Activated naive CD4-positive, alpha-beta T cell treated with anti-CD3 and anti-CD28 coated beads for 36 hours (primary cell): Measurements from ENCODE around the gene EGR2. TPM values are rescaled to one million over a fixed set of nuclear protein-coding genes. Genes with fewer than 3 reads are reported as not detected.
A peak's percentile ranks its signal among the peaks of the same experiment; 100 is the strongest.
"Not testable (repeated sequence)": the region's sequence is repeated elsewhere in the genome, so short reads cannot be mapped to it uniquely, and the experiment has no call there.

Source experiments
- CTCF ChIA-PET: fragments of 350-600 bp; sonication (Branson Sonifier 250); formaldehyde crosslinking; loops from one replicate; lab custom pipeline; 2021; ENCODE audit warnings: antibody characterized with exemption; lab: Charles Lee
- DNase-seq: peaks from one replicate; pipeline ENCODE4 v3.0.0-alpha.2; 2020
- H3K27ac Mint-ChIP-seq: one replicate; pipeline ENCODE4 v1.8.0; 2021; ENCODE audit warnings: mild to moderate bottlenecking, mixed read lengths
- H3K27me3 Mint-ChIP-seq: one replicate; pipeline ENCODE4 v1.8.0; 2021; ENCODE audit warnings: low read depth, mixed read lengths
- H3K36me3 Mint-ChIP-seq: one replicate; pipeline ENCODE4 v1.8.0; 2021; ENCODE audit warnings: low read depth, mixed read lengths
- H3K4me1 Mint-ChIP-seq: one replicate; pipeline ENCODE4 v1.8.0; 2021; ENCODE audit warnings: low read depth, mixed read lengths
- H3K4me3 Mint-ChIP-seq: one replicate; pipeline ENCODE4 v1.8.0; 2021; ENCODE audit warnings: mild to moderate bottlenecking, moderate library complexity, mixed read lengths
- H3K9me3 Mint-ChIP-seq: one replicate; pipeline ENCODE4 v1.8.0; 2021; ENCODE audit warnings: mixed read lengths
- intact Hi-C: fragments of 100-400 bp; cut with micrococcal nuclease; formaldehyde crosslinking; loops from one replicate; pipeline ENCODE4 v1.15.1; 2023
- total RNA-seq, 2 experiments: library from RNA; stranded (reverse); gene quantifications; one replicate each; pipeline ENCODE4 v1.2.3, GENCODE V29; 2021

Gene EGR2
- total RNA-seq, 2 experiments from 2014 or later: 18.5 to 21.4 TPM

GRCh38 chr10:62790019-62790555, 26.1 kb downstream of the EGR2 start:
- Mint-ChIP-seq H3K36me3 (peaks cover 3% of the 10 kb centered on the region), H3K27me3 (peaks cover 8% of the 10 kb centered on the region), H3K4me1 (no peaks in the 10 kb centered on the region), H3K27ac (no peak overlapping the region), H3K4me3 (no peak overlapping the region), H3K9me3 (peaks cover 7% of the 10 kb centered on the region)
- DNase-seq: no peak
- CTCF ChIA-PET: no interaction called here
- intact Hi-C loops: no loop called here

DNA sequence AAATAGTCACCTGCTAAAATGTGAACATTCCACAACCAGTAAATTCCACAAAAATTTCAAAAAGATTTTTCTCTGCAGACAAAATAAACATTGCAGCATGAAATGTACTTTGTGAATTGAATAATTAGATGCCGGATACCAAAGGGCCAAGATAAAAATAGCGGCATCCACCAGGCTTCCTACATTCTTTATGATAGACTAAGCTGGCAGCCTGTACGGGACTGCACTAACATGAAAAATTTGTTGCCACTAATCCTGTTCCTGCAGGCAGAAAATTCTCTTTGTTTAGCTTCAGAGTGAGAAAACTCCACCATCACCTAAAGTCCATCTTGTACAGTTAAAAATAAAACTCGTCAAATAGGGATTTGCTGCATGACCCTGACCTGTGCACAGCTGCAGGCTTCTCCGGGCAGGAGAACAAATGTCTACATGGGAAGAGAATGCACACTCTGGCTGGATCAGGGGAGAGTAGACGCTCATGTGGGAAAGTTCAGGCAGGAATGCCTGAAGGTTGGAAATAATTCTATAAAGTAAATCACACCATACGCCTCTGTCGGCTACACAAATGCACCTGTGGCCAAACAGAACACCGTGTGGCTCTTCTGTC, 27.2 kb downstream of the EGR2 start:
- Mint-ChIP-seq H3K36me3 (peaks cover 9% of the 10 kb centered on the region), H3K9me3 (peaks cover 12% of the 10 kb centered on the region), H3K27ac (no peak overlapping the region), H3K4me3 (no peak overlapping the region), H3K4me1 (no peaks in the 10 kb centered on the region), H3K27me3 (peaks cover 8% of the 10 kb centered on the region)
- CTCF ChIA-PET: no interaction called here
- intact Hi-C loops: no loop called here
- DNase-seq: no peak

DNA sequence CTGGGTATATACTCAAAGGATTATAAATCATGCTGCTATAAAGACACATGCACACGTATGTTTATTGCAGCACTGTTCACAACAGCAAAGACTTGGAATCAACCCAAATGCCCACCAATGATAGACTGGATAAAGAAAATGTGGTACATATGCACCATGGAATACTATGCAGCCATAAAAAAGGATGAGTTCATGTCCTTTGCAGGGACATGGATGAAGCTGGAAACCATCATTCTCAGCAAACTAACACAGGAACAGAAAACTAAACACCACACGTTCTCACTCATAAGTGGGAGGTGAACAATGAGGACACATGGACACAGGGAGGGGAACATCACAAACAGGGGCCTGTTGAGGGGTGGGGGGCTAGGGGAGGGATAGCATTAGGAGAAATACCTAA, 27.9 kb downstream of the EGR2 start:
- H3K4me3 Mint-ChIP-seq, intact Hi-C loops, H3K27ac Mint-ChIP-seq, DNase-seq, H3K36me3 Mint-ChIP-seq, H3K27me3 Mint-ChIP-seq, CTCF ChIA-PET, H3K4me1 Mint-ChIP-seq: not testable (repeated sequence)
- H3K9me3 Mint-ChIP-seq: peaks cover 15% of the 10 kb centered on the region

- H3K4me3 Mint-ChIP-seq: not testable (repeated sequence)
Measured at GRCh38 chr10:62784537-62784936, 31.6 kb downstream of the EGR2 start.

DNA sequence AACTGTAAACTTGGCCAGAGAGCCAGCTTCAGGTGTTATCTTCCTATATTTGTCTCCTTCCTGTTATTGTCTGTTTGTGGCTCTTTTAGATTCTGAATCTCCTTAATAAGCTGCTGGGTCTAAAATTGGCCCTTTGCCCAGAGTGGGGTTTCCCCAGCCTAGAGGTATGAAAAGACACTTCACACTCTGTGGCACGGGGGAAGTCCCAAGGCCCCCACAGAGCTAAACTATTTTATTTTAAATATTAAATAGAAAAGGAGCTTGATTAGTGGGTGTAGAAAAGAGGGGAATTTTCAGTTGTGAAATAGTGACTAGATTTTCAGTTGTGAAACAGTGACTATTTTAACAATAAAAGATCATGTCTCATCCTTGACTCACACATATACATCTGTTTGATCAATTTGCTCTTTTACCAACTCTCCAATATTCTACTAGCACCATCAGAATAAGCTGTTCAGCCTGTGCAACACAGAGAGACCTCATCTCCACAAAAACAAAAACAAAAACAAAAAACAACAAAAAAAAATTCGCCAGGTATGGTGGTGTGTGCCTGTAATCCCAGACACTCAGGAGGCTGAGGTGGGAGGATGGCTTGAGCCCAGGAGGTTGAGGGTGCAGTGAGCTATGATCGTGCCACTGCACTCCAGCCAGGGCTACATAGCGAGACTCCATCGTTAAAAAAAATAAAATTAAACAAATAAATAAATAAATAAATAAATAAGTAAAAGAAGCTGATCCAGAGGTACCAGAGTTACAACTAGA, 36.5 kb downstream of the EGR2 start:
- H3K9me3 Mint-ChIP-seq: peaks cover 4% of the 10 kb centered on the region
- peaks cover 3% of the 10 kb centered on the region for H3K36me3 Mint-ChIP-seq
- CTCF ChIA-PET: interaction anchor here (0.6 to 2.5 kb wide), 15 partner anchors 10 to 407 kb away, joined by 3 to 19 read pairs (median 5); partner anchors contain the start of genes ADO and EGR2
- peak; percentile 94 for DNase-seq
- intact Hi-C loops: loop anchor here (1.0 kb wide), 8 partner anchors 24 to 142 kb away; partner anchors contain the start of genes ADO and EGR2
- H3K27ac Mint-ChIP-seq: peak overlapping the region; percentile 59
- no peak overlapping the region for H3K4me3 Mint-ChIP-seq
- H3K4me1 Mint-ChIP-seq: peaks cover 21% of the 10 kb centered on the region
- no peaks in the 10 kb centered on the region for H3K27me3 Mint-ChIP-seq

More at GRCh38 chr10:62784537-62784936, 31.6 kb downstream of the EGR2 start:
- intact Hi-C loops, H3K36me3 Mint-ChIP-seq, H3K27ac Mint-ChIP-seq, H3K27me3 Mint-ChIP-seq, DNase-seq, H3K4me1 Mint-ChIP-seq: not testable (repeated sequence)
- peaks cover 15% of the 10 kb centered on the region for H3K9me3 Mint-ChIP-seq
- CTCF ChIA-PET: interaction anchor here (0.7 kb wide), 1 partner anchor 35 kb away, joined by 3 read pairs; no protein-coding TSS in a partner anchor

DNA sequence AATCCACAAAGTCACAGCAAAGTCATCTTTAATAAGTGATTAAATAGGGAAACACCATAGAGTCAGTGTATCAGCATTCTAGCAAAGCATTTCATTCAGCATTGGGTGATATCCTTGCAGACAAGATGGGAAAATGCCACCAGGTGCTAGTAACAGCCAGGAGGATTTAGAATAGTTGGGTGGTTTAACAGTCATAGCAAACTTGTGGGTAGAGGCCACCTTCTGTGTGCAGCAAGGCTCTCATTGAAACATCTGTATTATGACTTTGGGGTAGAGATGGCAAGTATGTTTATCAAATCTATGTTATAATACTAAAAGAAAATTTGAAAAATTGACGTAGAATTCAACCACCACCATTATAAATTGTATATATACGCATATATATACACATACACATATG, 38.0 kb downstream of the EGR2 start:
- peak; percentile 44 for DNase-seq
- Mint-ChIP-seq H3K36me3 (no peaks in the 10 kb centered on the region), H3K27ac (no peak overlapping the region), H3K9me3 (no peaks in the 10 kb centered on the region), H3K27me3 (no peaks in the 10 kb centered on the region), H3K4me3 (no peak overlapping the region), H3K4me1 (peaks cover 21% of the 10 kb centered on the region)
- CTCF ChIA-PET: interaction anchor here (1.2 to 2.5 kb wide), 3 partner anchors 18 to 44 kb away, joined by 5 to 19 read pairs (median 7); partner anchors contain the start of gene EGR2
- intact Hi-C loops: no loop called here

GRCh38 chr10:62772186-62772974, 43.8 kb downstream of the EGR2 start:
- Mint-ChIP-seq H3K4me1 (peaks cover 13% of the 10 kb centered on the region), H3K9me3 (no peaks in the 10 kb centered on the region), H3K4me3 (no peak overlapping the region), H3K27me3 (no peaks in the 10 kb centered on the region), H3K36me3 (no peaks in the 10 kb centered on the region), H3K27ac (no peak overlapping the region)
- CTCF ChIA-PET: no interaction called here
- intact Hi-C loops: no loop called here
- DNase-seq: no peak

- intact Hi-C loops: no loop called here
- Mint-ChIP-seq H3K27ac (no peak overlapping the region), H3K9me3 (no peaks in the 10 kb centered on the region), H3K4me3 (no peak overlapping the region), H3K36me3 (no peaks in the 10 kb centered on the region), H3K27me3 (no peaks in the 10 kb centered on the region), H3K4me1 (peaks cover 13% of the 10 kb centered on the region)
- peak; percentile 13 for DNase-seq
- CTCF ChIA-PET: interaction anchor here (2.0 kb wide), 1 partner anchor 10 kb away, joined by 7 read pairs; no protein-coding TSS in a partner anchor
Measured at GRCh38 chr10:62769574-62770242, 46.5 kb downstream of the EGR2 start.

GRCh38 chr10:62766386-62766785, 49.8 kb downstream of the EGR2 start:
- Mint-ChIP-seq H3K4me3 (no peak overlapping the region), H3K27me3 (no peaks in the 10 kb centered on the region), H3K9me3 (no peaks in the 10 kb centered on the region), H3K36me3 (no peaks in the 10 kb centered on the region), H3K27ac (no peak overlapping the region), H3K4me1 (peaks cover 12% of the 10 kb centered on the region)
- intact Hi-C loops: no loop called here
- CTCF ChIA-PET: no interaction called here
- DNase-seq: no peak

- CTCF ChIA-PET: no interaction called here
- Mint-ChIP-seq H3K36me3 (no peaks in the 10 kb centered on the region), H3K4me3 (no peak overlapping the region), H3K9me3 (no peaks in the 10 kb centered on the region), H3K27me3 (no peaks in the 10 kb centered on the region), H3K27ac (no peak overlapping the region), H3K4me1 (peaks cover 17% of the 10 kb centered on the region)
- no peak for DNase-seq
- intact Hi-C loops: no loop called here
Measured at GRCh38 chr10:62765726-62766125, 50.4 kb downstream of the EGR2 start.

GRCh38 chr10:62764011-62764410, 52.2 kb downstream of the EGR2 start:
- Mint-ChIP-seq H3K27me3 (no peaks in the 10 kb centered on the region), H3K4me1 (peaks cover 11% of the 10 kb centered on the region), H3K27ac (no peak overlapping the region), H3K9me3 (no peaks in the 10 kb centered on the region), H3K36me3 (no peaks in the 10 kb centered on the region), H3K4me3 (no peak overlapping the region)
- CTCF ChIA-PET: no interaction called here
- DNase-seq: no peak
- intact Hi-C loops: no loop called here
